GM21717 (cell line): ENCODE results near the gene FAM107B.

Source experiments
- ATAC-seq: cut with Tn5 transposase; IDR thresholded peaks from one replicate; pipeline ENCODE4 v1.9.1; 2021; ENCODE audit warnings: mild to moderate bottlenecking, moderate library complexity; ENCODE audit not compliant: unreplicated experiment

Gene FAM107B

DNA sequence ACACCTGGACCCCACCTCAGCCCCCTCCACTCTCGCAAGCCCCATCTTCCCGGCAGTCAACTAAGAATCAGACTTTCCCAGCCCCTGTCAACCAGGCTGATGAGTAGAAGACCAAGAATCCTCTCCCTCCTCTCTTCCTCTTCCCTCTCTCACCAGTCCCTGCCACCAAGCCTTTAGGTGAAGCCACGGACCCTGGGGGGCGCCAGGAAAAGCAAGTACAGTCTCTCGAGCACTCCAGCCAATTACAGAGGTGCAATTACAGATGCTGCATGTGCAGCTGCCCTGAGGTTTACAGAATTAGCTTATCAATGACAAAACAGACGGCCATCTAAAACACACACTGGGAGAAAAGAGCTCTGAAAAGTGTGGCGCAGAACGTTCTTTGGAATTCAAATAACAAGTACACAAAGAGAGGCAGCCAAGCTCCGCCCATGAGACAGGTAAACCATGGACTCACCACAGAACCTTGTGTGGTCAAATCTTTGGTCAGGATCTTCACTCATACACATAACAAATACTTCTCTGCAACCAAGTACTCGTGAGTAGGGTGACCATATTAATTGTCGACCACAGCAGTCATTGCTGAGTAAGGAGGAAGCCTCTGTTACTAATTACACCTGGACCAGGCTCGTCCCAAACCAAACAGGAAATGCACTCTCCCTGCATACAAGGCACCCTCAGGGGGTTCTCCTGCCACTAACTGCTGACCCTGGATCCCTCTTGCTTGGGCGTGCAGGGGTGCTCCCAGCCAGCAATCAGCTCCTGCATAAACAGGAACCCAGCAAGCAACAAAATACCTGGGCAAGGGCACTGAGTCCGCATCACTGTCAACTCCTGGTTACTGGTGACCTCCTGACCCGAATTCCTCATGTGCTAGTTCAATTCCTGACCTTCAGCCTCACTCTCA, 189.2 kb downstream of the FAM107B start:
- no peak for ATAC-seq

DNA sequence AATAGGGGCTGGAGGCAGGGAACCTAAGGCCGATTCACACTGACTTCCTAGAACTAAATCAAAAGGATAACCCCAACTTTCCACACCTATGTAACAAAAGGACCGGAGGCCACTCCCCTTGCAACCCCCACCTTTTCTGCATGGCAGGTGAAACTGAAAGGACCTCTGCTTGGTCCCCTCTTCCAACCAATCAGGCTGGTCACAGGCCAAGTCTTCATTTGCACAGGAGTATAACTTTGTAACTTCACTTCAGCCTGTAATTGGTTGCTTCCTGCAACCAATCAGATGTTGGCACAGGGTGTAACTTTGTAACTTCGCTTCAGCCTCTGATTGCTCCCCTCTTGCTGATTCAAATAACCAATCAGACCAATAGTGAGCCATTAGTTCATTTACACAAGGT, 190.0 kb downstream of the FAM107B start:
- no peak for ATAC-seq

DNA sequence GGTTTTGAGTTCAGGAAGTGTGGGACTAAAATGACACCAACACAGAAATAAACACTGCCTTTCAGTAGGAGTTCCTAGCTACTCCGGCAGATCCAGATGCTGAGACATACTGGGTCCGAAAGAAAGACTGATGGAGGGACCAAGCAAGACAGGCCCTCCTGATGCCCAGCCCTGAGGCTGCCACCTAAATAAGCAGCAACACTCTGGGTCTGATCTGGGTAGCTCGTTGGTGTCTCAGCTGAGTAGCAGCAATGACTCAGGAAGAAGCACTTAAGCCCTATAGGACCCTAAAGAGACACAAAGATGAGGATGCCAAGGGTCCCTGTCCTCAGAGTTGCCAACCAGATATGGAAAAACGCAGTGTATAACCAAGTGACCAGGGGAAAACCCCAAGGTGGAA, 190.7 kb downstream of the FAM107B start:
- no peak for ATAC-seq

DNA sequence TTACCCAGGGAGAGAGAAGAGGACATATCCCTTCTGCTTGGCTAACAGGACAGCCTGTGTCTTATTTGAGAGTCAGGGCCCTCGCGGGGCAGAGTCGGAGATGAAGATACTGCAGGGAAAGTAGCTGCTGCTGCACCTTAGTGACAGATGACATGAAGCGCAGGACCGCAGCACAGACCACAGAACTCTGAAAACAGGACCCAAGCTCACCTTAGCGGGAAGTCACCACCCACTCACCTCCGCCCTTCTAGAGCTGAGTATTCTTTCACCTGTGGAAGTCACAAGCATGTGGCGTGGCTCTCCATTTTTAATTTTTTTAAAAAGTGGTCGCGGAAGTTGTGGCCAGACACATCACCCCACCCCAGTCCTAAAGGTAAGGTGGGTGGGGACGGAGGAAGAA, 191.4 kb downstream of the FAM107B start:
- no peak for ATAC-seq

DNA sequence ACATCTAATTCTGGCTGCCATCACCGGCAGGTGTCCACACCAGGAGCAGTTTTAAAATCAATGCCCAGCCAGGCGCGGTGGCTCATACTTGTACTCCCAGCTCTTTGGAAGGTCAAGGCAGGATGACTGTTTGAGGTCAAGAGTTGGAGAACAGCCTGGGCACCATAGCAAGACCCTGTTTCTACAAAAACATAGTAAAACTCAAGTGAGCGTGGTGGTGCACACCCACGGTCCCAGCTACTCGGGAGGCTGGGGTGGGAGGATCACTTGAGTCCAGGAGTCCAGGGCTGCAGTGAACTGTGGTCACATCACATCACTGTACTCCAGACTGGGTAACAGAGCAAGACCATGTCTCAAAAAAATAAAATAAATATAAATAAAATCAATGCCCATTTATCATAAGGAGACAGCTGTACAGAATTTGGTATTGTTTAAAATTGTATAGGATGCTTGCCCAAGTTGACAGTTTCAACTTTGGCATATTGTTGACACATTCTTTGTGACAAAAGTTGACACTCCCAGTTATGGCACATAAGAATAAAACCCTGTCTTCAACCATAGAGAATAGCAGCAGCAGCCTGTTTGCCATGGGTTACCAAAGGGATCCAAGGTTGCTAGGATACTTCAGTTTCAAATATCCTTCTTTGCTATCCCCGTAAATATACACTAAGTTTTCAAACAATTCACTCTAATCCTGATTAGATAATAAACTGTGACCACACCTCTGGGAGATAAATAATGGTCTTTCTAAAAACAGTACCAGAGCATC, 193.0 kb downstream of the FAM107B start:
- no peak for ATAC-seq

DNA sequence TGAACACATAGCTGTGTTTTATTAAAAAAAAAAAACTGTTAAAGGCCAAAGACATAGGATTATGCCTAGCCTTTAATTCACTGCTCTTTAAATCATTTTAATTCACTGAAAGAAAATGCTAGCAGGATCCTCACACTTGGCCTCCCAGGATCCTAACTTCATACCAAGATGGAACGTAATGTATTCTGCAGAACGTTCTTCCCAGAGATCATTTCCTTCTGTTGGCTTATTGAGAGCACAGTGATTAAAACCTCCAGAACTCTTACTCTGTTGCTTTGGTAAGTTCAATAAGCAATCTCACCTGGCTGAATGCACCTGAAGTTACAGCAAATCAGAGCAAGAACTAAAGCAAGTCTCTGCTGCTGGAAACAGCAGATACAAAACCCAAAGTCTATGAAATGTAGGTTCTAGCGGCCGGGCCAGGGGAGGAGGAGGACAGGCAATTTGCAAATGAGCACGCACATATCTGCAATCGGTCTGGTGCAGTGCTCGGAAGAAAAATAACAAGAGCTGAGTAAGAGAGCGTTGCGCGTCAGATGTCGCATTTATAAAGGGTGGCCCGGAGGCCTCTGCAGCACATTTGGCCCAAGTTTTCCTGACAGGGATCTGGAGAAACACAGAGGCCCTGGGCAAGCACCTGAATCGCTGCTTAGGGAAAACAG, 193.9 kb downstream of the FAM107B start:
- ATAC-seq: no peak

DNA sequence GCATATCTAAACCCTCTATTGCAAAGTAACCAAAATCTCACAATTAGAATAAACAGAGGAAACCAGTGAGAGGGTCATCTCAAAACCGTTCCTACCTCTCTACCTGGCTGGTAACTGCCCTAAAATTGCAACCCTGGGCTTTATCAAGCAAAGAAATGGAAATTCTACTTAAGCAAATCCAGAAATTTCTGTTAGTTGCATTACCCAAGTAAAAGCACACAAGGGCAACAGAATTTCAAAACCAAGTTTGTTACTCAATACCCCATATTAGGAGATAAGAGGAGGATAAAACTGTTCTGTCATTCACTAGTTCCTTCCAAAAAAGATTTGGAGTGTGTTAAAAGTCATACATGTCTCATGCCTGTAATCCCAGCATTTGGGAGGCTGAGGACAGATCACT, 195.3 kb downstream of the FAM107B start:
- no peak for ATAC-seq

DNA sequence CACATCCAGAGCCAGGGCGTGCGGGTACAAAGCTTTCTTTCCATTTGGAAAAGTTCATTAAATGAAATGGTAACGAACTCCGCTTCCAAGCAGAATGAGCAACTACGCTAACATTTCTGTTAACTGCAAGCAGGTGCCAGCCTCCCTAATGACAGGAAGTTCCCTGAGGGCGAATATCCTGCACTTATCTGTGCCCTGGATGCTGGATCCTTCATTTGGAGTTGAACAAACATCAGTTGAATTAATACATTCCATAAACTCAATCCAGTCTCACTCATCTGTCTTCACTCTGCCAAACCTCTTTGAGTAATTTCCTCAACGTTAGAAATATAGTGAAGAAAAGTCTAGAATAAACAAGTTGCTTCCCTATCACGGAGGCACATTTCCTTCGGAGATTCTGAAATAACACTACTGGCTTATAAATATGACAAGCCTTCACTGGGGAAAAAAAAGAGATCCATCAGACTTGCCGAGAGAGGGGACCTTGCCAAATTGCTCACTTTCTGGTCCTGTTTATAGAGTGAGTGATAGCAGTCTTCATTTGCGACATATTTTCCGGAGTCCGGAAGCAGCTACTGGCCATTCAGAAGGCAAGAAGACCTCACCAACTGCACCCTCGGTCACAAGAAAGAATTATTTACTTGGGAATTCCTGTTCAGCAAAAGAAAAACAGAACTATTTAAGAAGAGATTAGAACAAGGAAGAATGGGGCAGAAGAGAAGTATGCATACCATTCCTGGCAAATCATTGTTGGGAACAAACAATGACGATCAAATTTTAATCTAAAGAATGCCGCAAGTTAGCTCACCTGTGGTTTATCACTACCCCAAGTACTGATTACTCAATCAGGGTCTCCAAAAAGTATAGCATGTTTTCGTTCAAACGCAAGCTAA, 196.4 kb downstream of the FAM107B start:
- no peak for ATAC-seq

DNA sequence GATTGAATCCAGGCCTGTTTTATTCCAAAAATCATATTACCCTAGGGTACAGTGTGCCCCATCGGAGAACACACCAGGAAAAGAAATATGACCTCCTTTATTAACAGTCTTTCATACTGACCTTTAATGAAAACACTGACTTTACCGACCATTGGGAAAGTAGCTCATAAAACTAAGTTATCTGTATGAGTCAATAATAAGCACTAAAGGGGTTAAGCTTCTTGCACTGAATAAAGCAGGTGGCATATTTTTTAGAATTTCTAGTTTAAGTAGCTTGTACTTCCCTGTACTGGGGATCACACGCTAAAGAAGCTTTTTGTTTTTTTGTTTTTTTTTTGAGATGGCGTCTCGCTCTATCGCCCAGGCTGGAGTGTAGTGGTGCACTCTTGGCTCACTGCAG, 199.8 kb downstream of the FAM107B start:
- ATAC-seq: no peak

DNA sequence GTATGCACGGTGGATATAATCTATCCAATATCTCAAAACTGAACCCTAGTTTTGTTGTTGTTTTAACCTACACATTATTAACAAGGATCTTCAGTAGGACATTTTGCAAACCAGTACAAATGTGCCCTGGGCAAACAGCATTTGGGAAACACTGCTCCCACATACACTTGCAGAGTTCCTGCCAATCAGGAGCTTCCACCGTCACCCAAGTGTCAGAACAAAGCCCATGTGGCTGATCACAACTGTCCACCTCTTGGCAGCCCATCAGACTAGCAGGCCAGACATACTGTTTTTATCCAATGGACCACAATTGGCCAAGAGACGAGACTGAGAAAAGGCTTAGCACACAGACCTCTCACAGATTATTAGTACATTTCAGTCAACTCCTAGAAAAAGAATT, 200.4 kb downstream of the FAM107B start:
- no peak for ATAC-seq

DNA sequence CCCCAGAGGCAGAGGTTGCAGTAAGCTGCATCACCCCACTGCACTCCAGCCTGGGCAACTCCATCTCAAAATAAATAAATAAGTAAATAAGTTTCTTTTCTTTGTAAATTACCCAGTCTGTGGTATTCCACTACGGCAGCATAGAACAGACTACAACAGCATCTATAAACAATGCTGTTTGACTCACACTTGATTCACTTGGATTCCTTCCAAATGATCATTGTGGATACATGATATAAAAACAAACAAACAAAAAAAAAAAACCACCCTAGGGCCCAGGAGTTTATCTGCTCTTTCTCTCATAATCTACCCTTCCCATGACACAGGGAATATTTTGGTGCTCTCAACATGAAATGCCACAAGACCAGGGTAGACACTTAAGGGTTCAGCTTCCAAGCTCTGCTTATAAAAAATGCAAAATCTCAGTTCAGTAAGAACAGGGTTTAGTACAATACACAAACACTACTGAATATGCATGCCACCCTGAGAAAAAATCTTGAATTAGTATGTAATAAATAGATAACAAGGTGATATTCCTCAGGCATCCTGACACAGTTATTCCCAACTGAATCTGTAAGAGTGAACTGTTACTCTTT, 200.9 kb downstream of the FAM107B start:
- ATAC-seq: no peak

DNA sequence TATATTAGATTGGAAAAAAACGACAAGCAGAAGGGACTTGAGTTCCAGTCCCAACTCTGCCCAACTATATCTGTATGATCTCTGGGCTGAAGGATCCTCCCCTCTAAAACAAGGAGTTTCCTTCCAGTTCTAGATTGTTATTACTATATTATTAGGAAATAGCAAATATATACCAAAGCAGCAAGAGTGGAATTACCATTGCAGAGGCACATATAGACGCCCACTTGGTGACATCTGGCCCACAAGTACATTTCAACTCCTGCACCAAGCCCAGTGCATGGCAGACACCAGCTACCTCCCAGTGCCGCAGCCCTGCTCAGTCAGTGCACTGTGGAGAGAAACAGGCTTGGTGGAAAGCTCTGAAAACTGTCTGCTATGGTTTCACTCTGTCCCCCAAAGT, 201.9 kb downstream of the FAM107B start:
- no peak for ATAC-seq

DNA sequence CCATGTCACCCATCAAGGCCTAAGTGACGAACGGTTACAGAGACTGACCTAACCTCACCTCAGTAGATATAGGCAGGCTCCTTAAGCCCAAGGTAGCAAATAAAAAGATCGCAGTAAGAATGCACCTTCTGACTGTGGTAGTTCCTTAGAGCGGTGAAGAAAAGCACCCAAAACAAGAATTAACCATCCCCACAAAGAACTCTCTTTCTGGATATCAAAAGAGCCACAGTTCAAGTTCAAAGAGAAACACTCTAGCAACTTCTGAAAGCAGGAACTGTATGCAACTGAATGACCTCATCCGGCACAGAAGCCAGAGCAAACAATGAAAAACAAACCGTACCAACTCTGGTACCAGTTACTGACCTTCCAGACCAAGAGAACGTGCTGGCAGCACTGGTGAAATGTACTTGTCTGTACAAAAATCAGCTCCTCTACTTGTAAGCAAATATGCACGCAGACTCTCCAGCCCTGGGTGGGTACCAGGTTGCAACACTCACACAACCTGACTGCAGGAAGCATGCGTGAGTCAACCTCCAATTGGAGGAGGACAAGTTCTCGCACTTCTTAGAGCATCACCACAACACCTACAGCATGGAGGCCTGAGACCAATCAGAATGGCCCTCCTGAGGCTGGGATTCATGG, 202.7 kb downstream of the FAM107B start:
- peak; percentile 55 for ATAC-seq

DNA sequence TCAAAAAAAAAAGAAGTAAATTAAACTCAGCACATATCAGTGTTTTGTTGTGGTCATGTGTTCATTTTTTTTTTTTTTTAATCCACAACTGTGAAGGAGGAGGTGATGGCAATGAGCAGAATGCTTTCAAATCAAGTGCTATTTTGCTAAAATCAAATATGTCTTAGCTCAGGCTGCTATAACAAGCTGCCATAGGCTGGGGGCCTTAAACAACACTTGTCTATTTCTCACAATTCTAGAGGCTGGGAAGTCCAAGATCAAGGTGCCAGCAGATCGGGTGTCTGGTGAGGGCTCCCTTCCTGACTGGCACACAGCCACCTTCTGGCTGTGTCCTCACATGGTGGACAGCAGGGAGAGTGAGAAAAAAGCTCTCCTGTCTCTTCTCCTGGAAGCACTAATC, 203.9 kb downstream of the FAM107B start:
- no peak for ATAC-seq

DNA sequence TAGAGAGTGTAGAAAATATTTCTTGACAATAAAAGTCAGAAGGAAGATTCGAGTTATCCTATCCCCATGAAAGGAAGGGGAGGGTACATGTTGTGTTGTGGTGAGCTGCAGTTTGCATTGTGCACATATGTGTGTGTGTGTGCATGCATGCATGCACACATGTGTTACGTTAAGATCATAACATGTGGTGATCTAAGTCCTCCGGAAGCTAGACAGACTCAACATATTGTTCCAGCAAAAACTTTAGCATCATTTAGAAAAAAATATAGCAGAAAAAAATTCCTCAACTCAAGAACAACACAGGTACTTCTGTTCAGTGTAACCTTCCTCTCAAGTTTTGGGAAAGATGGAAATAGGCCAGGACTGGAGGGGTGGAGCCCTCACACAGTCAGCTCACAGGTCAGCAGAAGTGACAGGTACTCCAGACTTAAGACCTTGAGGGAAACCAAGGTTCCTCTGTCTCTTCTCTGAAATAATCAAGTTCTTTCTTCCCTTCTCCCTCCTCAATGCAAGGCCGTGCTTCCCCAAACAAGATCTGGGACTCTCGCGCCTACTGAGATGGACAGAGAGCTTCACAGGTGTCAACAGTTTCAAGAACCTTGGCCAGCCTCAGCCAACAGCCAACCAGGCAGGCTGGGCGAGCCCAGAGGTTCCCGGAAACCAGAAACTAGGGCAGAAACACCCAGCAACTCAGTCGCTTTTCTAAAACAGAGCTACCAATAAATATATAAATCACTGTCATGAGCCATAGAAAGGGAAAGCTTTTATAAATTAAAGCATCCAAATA, 205.2 kb downstream of the FAM107B start:
- no peak for ATAC-seq

DNA sequence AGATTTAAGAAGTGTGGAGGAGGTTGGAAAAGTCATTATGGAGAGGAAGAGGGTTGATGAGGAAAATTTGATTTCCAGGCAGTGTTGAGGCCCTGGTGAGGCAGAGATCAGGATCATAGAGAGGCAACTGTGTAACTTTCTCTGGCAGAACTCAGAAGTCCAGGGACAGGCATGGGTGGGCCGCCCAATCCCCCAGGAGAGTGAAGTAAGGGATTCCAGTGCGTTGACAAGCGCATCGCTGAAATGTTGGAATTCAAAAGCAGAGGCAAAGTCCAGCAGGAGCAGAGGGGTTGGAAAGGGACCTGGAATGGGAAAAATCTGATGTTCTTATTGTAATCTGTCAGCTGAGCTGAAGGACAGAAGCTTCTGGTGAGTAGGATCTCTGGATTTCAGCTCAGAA, 207.3 kb downstream of the FAM107B start:
- ATAC-seq: no peak

DNA sequence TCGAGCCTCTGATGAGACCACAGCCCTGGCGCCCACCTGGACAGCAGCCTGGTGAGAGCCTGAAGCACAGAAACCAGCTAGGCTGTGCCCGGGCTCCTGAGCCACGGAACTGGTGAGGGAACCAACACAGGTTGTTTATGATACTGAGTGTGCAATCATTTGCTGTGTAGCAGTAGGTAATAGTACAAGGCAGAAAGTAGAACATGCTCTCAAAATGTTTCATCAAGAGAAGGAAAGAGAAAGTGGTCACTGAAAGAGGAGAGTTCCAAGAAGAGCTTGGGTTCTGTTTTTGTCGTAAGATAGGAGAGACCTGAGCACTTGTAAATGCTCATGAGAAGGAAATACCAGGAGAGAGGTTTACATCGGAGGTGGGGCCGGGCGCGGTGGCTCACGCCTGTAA, 208.2 kb downstream of the FAM107B start:
- no peak for ATAC-seq

DNA sequence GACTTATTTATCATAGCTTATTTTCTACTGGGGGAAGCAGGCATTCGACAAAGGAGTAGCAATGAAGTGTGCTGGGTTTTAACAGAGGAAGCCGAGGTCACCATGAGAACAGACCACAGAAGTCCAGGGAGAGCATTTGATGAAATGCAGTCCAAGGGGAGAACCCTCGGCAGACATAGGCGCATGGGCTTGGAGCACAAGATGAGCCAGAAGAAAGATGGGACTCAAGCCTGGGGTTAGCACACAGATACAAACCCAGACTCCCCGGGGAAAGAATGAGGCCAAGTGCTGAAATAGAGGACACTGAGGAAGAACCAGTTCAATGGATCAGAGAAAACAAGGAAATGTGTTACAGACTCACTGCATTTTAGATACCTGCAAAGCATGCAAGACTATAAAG, 209.5 kb downstream of the FAM107B start:
- no peak for ATAC-seq

DNA sequence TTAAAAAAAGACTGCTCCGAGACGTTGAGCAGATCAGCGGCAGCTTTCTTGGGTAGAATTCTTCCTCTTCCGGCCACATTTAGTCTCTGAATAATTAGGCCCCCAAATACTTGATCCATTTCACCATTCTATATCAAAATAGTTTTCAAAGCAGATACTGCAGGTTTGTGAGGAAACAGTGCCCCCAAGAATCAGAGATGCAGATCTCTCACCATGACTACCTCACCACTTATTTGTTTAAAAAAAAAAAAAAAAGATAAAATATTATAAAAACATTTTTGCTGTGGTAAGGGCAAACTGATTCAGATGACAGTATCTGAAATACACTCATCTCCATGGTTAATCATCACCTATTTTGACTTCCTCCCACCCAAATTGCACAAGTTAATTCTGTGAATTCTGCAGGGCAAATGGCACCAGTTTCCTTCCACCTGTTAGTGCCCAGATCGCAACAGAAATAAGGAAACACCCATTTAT, 210.4 kb downstream of the FAM107B start:
- ATAC-seq: no peak
